GM19452 (cell line): ENCODE data around the gene LAMTOR5.
"Not testable (repeated sequence)": the region's sequence is repeated elsewhere in the genome, so short reads cannot be mapped to it uniquely, and the experiment has no call there.

Source experiments
- ATAC-seq: cut with Tn5 transposase; IDR thresholded peaks from one replicate; pipeline ENCODE4 v1.9.1; 2021; ENCODE audit not compliant: unreplicated experiment

Gene LAMTOR5

GRCh38 chr1:110428946-110429345, 21.5 kb upstream of the LAMTOR5 start:
- ATAC-seq, result no peak

GRCh38 chr1:110426854-110427253, 19.4 kb upstream of the LAMTOR5 start:
- ATAC-seq, result no peak

- ATAC-seq, result no peak
Observed at GRCh38 chr1:110425612-110426152, 18.2 kb upstream of the LAMTOR5 start.

- ATAC-seq, result no peak
Observed at GRCh38 chr1:110424699-110425611, 17.5 kb upstream of the LAMTOR5 start.

- ATAC-seq, result no peak
Observed at GRCh38 chr1:110420874-110421793, 13.6 kb upstream of the LAMTOR5 start.

GRCh38 chr1:110420023-110420662, 12.6 kb upstream of the LAMTOR5 start:
- no peak for ATAC-seq

GRCh38 chr1:110418729-110419128, 11.2 kb upstream of the LAMTOR5 start:
- ATAC-seq, result no peak

- ATAC-seq, result not testable (repeated sequence)
Observed at GRCh38 chr1:110413045-110413444, 5.6 kb upstream of the LAMTOR5 start.

- ATAC-seq, result no peak
Observed at GRCh38 chr1:110412576-110412975, 5.1 kb upstream of the LAMTOR5 start.

- ATAC-seq, result no peak
Observed at GRCh38 chr1:110411173-110411735, 3.8 kb upstream of the LAMTOR5 start.

GRCh38 chr1:110409316-110409715, 1.8 kb upstream of the LAMTOR5 start:
- ATAC-seq, result no peak

- no peak for ATAC-seq
Observed at GRCh38 chr1:110408488-110408887, 994 bp upstream of the LAMTOR5 start.

- ATAC-seq, result not testable (repeated sequence)
Observed at GRCh38 chr1:110406407-110406806, 1.1 kb downstream of the LAMTOR5 start.

GRCh38 chr1:110404401-110404800, 3.1 kb downstream of the LAMTOR5 start:
- ATAC-seq, result no peak

GRCh38 chr1:110403805-110404204, 3.7 kb downstream of the LAMTOR5 start:
- ATAC-seq, result no peak

- ATAC-seq, result not testable (repeated sequence)
Observed at GRCh38 chr1:110396259-110396958, 11.1 kb downstream of the LAMTOR5 start.

GRCh38 chr1:110394493-110394820, 13.0 kb downstream of the LAMTOR5 start:
- no peak for ATAC-seq

- ATAC-seq, result no peak
Observed at GRCh38 chr1:110393691-110394492, 13.6 kb downstream of the LAMTOR5 start.

GRCh38 chr1:110393286-110393685, 14.2 kb downstream of the LAMTOR5 start:
- no peak for ATAC-seq
